HepG2 (cell line): ENCODE data around the gene AMD1. TPM values are rescaled to one million over a fixed set of nuclear protein-coding genes. Genes with fewer than 3 reads are reported as not detected.

Source experiments
- CCAR2 ChIP-seq: fragments of 200-400 bp; formaldehyde crosslinking; optimal IDR thresholded peaks from 2 replicates; pipeline ENCODE3; 2018; ENCODE audit warnings: low read depth, mild to moderate bottlenecking, low read length, moderate library complexity
- ERF ChIP-seq: IDR thresholded peaks from 2 replicates; pipeline ENCODE4 v1.6.1; 2018; ENCODE audit warnings: missing biosample characterization, missing genetic modification reagents
- SETDB1 ChIP-seq: sonication (generic); formaldehyde crosslinking; IDR thresholded peaks from 2 replicates; pipeline ENCODE4 v1.5.1; 2020; ENCODE audit warnings: missing genetic modification reagents, mild to moderate bottlenecking, borderline replicate concordance
- SP1 ChIP-seq, 2 experiments: fragments of 450-650 bp in 1 of 2; sonication (generic) in 1 of 2; formaldehyde crosslinking in 1 of 2; IDR thresholded peaks; 2 replicates each; pipeline versions ENCODE4 v1.4.0 to v1.6.1; 2016 to 2020; ENCODE audit warnings: missing genetic modification reagents in 1 of 2
- TBL1XR1 ChIP-seq: fragments of 150-350 bp; IDR thresholded peaks from 2 replicates; pipeline ENCODE4 v1.6.1; 2014; ENCODE audit warnings: borderline replicate concordance, low read length; ENCODE audit not compliant: partially characterized antibody
- TRIM24 ChIP-seq: sonication (generic); formaldehyde crosslinking; IDR thresholded peaks from 2 replicates; pipeline ENCODE4 v1.8.0; 2022; ENCODE audit warnings: mild to moderate bottlenecking, missing genetic modification reagents
- ZBTB26 ChIP-seq: IDR thresholded peaks from 2 replicates; pipeline ENCODE4 v1.6.1; 2016; ENCODE audit warnings: missing compliant biosample characterization, missing genetic modification reagents, borderline replicate concordance
- ZEB1 ChIP-seq: IDR thresholded peaks from 2 replicates; pipeline ENCODE4 v1.6.1; 2012; ENCODE audit warnings: mild to moderate bottlenecking, low read depth, inconsistent platforms; ENCODE audit not compliant: insufficient replicate concordance
- ZFP90 ChIP-seq: sonication (generic); formaldehyde crosslinking; IDR thresholded peaks from 2 replicates; pipeline ENCODE4 v1.8.0; 2022; ENCODE audit warnings: missing genetic modification reagents, mild to moderate bottlenecking, inconsistent platforms, borderline replicate concordance
- ZFY ChIP-seq: sonication (generic); formaldehyde crosslinking; IDR thresholded peaks from 2 replicates; pipeline ENCODE4 v1.4.0; 2020; ENCODE audit warnings: missing genetic modification reagents
- ZNF382 ChIP-seq: sonication (generic); formaldehyde crosslinking; IDR thresholded peaks from 2 replicates; pipeline ENCODE4 v1.5.0; 2020; ENCODE audit warnings: missing genetic modification reagents, mild to moderate bottlenecking, borderline replicate concordance
- ZNF503 ChIP-seq: sonication (generic); formaldehyde crosslinking; IDR thresholded peaks from 2 replicates; pipeline ENCODE4 v1.4.0; 2020; ENCODE audit warnings: missing genetic modification reagents
- ZNF543 ChIP-seq: sonication (generic); formaldehyde crosslinking; IDR thresholded peaks from 2 replicates; pipeline ENCODE4 v1.4.0; 2020; ENCODE audit warnings: mild to moderate bottlenecking, missing genetic modification reagents
- ZNF567 ChIP-seq: sonication (generic); formaldehyde crosslinking; IDR thresholded peaks from 2 replicates; pipeline ENCODE4 v1.8.1; 2023; ENCODE audit warnings: mild to moderate bottlenecking, missing genetic modification reagents, borderline replicate concordance
- ZNF672 ChIP-seq: sonication (generic); formaldehyde crosslinking; IDR thresholded peaks from 2 replicates; pipeline ENCODE4 v1.8.1; 2022; ENCODE audit warnings: missing genetic modification reagents
- polyA plus RNA-seq, 8 experiments: library from polyadenylated mRNA; depleted of rRNA in 3 of 8; stranded (reverse) in 7 of 8; unstranded in 1 of 8; fragments of >200 nt; fragmentation: Illumina TruSeq in 4 of 8; extraction: Trizol in 4 of 8; gene quantifications; 2 replicates each; pipeline versions ENCODE4 v1.2.1 to v1.2.3, GENCODE V29; 2011 to 2016; ENCODE audit warnings: low read depth in 4 of 8, missing spikeins in 1 of 8, mixed read lengths in 1 of 8; ENCODE audit not compliant: insufficient read depth in 1 of 8
- total RNA-seq, 5 experiments: library from RNA; depleted of rRNA; stranded (reverse); fragments of >200 nt; fragmentation: Illumina TruSeq; extraction: Trizol; gene quantifications; 2 replicates each; pipeline ENCODE4 v1.2.3, GENCODE V29; 2016; ENCODE audit warnings: low read depth in 1 of 5
- TF ChIP-seq, protein P1 (sequence below): sonication (generic); formaldehyde crosslinking; IDR thresholded peaks from 2 replicates; pipeline ENCODE4 v1.4.0; 2020; ENCODE audit warnings: missing genetic modification reagents
- TF ChIP-seq, protein P2 (sequence below): sonication (generic); formaldehyde crosslinking; IDR thresholded peaks from 2 replicates; pipeline ENCODE4 v1.5.1; 2020; ENCODE audit warnings: missing genetic modification reagents, mild to moderate bottlenecking, borderline replicate concordance

Gene AMD1
- total and polyA plus RNA-seq, 2 of the 13 experiments (the other 11 are each of a cell fraction or from before 2014, with no cell fraction given): 108 to 123 TPM

- no peak; the same call in 1 of the 2 replicates for TF ChIP-seq ZNF503 (CRISPR knock-in tag)
- TF ChIP-seq, protein P1, sequence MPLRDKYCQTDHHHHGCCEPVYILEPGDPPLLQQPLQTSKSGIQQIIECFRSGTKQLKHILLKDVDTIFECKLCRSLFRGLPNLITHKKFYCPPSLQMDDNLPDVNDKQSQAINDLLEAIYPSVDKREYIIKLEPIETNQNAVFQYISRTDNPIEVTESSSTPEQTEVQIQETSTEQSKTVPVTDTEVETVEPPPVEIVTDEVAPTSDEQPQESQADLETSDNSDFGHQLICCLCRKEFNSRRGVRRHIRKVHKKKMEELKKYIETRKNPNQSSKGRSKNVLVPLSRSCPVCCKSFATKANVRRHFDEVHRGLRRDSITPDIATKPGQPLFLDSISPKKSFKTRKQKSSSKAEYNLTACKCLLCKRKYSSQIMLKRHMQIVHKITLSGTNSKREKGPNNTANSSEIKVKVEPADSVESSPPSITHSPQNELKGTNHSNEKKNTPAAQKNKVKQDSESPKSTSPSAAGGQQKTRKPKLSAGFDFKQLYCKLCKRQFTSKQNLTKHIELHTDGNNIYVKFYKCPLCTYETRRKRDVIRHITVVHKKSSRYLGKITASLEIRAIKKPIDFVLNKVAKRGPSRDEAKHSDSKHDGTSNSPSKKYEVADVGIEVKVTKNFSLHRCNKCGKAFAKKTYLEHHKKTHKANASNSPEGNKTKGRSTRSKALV (CRISPR knock-in tag): peak; percentile 62
- no peak for TF ChIP-seq ZNF672
- TF ChIP-seq ZEB1: peak; percentile 59
- TF ChIP-seq, protein P2, sequence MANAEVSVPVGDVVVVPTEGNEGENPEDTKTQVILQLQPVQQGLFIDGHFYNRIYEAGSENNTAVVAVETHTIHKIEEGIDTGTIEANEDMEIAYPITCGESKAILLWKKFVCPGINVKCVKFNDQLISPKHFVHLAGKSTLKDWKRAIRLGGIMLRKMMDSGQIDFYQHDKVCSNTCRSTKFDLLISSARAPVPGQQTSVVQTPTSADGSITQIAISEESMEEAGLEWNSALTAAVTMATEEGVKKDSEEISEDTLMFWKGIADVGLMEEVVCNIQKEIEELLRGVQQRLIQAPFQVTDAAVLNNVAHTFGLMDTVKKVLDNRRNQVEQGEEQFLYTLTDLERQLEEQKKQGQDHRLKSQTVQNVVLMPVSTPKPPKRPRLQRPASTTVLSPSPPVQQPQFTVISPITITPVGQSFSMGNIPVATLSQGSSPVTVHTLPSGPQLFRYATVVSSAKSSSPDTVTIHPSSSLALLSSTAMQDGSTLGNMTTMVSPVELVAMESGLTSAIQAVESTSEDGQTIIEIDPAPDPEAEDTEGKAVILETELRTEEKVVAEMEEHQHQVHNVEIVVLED: no peak
- 0 out of 2 replicates have a peak, but pooled peaks have one; percentile 41 for TF ChIP-seq ZNF543
- TF ChIP-seq ZNF567 (CRISPR knock-in tag): peak; percentile 42; the same call in 1 of the 2 replicates
- TF ChIP-seq SETDB1 (CRISPR knock-in tag): no peak
- TF ChIP-seq ERF (CRISPR knock-in tag): peak; percentile 94
- TF ChIP-seq ZBTB26 (CRISPR knock-in tag): no peak
- no peak for TF ChIP-seq SP1 (IDR thresholded peaks at IDR 0.05)
- peak; percentile 53 for TF ChIP-seq SP1 (CRISPR knock-in tag; IDR thresholded peaks at IDR 0.05)
- TF ChIP-seq ZNF382: no peak
- no peak; the same call in 1 of the 2 replicates for TF ChIP-seq ZFP90 (CRISPR knock-in tag)
- no peak for TF ChIP-seq TRIM24
- TF ChIP-seq CCAR2: no peak
- TF ChIP-seq TBL1XR1: peak; percentile 67
- TF ChIP-seq ZFY (CRISPR knock-in tag): peak; percentile 75; the same call in 1 of the 2 replicates
Observed at GRCh38 chr6:110873981-110874879, at the start of gene AMD1 (continued).
